HCT116 (cell line): ENCODE data around the gene CD22.

Experiments used
- ATF3 ChIP-seq: IDR thresholded peaks from 2 replicates; pipeline ENCODE4 v1.6.1; 2012
- CTCF ChIP-seq, 3 experiments: fragments of 200-600 bp in 1 of 3; sonication (generic) in 1 of 3; IDR thresholded peaks in 2 of 3; conservative IDR thresholded peaks in 1 of 3; 2 replicates each; pipeline ENCODE4 v1.5.1; 2012 to 2017; ENCODE audit warnings: low read depth in 2 of 3, low read length in 2 of 3, antibody characterized with exemption in 1 of 3, borderline replicate concordance in 1 of 3, control low read depth in 1 of 3, mild to moderate bottlenecking in 1 of 3, mixed read lengths in 1 of 3, mixed run types in 1 of 3, moderate library complexity in 1 of 3; ENCODE audit not compliant: insufficient read depth in 1 of 3
- EZH2phosphoT487 ChIP-seq: fragments of 200-600 bp; IDR thresholded peaks from 2 replicates; pipeline ENCODE4 v1.6.1; 2018; ENCODE audit warnings: antibody characterized with exemption, borderline replicate concordance
- POLR2AphosphoS5 ChIP-seq: IDR thresholded peaks from 2 replicates; pipeline ENCODE4 v1.6.1; 2011; ENCODE audit warnings: mild to moderate bottlenecking, low read depth, low read length, moderate library complexity
- YY1 ChIP-seq: IDR thresholded peaks from 2 replicates; pipeline ENCODE4 v1.6.1; 2011; ENCODE audit warnings: low read length, low read depth, moderate library complexity, mild to moderate bottlenecking; ENCODE audit not compliant: insufficient replicate concordance; ENCODE audit errors: extremely low read depth
- TF ChIP-seq, protein P1 (sequence below): IDR thresholded peaks from 2 replicates; pipeline ENCODE4 v1.6.1; 2011; ENCODE audit warnings: mild to moderate bottlenecking, low read length, moderate library complexity; ENCODE audit not compliant: insufficient replicate concordance; ENCODE audit errors: extremely low read depth

DNA sequence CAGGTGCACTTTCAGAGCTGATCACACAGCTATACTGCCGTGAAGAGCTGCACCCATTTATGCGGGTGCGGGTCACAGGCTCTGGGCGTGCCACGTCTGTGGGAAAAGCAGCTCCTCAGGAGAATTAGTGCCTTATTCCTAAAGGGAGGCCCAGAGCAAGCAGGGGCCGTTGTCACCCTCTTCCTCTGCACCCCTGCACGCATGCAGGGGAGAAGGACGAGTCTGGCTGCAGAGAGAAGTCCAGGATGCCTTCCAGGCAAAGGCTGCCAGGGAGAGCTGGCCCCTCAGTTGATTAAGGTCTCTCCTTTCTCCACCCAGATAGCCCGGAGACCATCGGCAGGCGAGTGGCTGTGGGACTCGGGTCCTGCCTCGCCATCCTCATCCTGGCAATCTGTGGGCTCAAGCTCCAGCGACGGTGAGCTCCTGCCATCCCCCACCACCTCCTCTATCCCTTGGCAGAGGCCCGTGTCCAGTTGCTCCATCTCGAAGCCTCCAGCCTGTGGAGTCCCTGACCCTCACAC is 15.6 kb downstream of the CD22 start:
- TF ChIP-seq, protein P1, sequence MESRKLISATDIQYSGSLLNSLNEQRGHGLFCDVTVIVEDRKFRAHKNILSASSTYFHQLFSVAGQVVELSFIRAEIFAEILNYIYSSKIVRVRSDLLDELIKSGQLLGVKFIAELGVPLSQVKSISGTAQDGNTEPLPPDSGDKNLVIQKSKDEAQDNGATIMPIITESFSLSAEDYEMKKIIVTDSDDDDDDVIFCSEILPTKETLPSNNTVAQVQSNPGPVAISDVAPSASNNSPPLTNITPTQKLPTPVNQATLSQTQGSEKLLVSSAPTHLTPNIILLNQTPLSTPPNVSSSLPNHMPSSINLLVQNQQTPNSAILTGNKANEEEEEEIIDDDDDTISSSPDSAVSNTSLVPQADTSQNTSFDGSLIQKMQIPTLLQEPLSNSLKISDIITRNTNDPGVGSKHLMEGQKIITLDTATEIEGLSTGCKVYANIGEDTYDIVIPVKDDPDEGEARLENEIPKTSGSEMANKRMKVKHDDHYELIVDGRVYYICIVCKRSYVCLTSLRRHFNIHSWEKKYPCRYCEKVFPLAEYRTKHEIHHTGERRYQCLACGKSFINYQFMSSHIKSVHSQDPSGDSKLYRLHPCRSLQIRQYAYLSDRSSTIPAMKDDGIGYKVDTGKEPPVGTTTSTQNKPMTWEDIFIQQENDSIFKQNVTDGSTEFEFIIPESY: no peak
- TF ChIP-seq CTCF (IDR thresholded peaks at IDR 0.05 in 2 of 3, conservative IDR thresholded peaks at IDR 0.05 in 1 of 3; ENCODE audit: borderline replicate concordance in 1 of 3, insufficient read depth in 1 of 3, low read depth in 2 of 3, low read length in 2 of 3) (no peak), POLR2AphosphoS5 (no peak), ATF3 (no peak), EZH2phosphoT487 (no peak), YY1 (no peak)
